ENCODE data around the gene MLLT10.

Gene MLLT10

DNA sequence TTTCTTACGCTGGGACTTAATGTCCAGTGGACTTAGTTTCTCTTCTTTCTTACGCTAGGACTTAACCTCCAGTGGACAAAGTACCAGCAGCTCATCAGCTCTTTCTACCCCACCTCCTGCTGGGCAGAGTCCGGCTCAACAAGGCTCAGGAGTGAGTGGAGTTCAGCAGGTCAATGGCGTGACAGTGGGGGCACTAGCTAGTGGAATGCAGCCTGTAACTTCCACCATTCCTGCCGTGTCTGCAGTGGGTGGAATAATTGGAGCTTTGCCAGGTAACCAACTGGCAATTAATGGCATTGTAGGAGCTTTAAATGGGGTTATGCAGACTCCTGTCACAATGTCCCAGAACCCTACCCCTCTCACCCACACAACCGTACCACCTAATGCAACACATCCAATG lies 199.7 kb downstream of the MLLT10 start:
- TF ChIP-seq CTCF (IDR thresholded peaks at IDR 0.05; ENCODE audit: low read depth, low read length, missing control alignments), result no peak
- no peak overlapping the region for H3K4me3 ChIP-seq (ENCODE audit: low read depth, low read length)
- no peak for DNase-seq (ENCODE audit: low read depth)

DNA sequence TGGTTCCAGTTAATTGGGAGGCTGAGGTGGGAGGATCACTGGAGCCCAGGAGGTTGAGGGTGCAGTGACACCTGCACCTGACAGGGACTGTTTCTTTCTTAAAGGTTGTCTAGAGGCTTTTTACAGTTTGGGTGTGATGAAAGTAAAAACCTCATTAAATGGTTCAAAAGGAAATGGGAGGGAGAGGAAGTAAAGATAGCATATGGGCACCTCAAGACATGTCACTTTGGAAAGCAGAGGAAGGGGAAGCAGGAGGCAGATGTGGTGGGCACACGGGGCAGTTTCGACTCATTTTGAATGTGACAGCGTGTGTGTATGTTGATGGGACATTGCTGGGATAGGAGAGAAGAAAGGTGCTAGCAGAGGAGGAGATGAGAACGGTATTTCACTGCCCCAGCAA lies 203.1 kb downstream of the MLLT10 start:
- TF ChIP-seq CTCF (IDR thresholded peaks at IDR 0.05; ENCODE audit: low read depth, low read length, missing control alignments), result no peak
- DNase-seq (ENCODE audit: low read depth), result no peak
- H3K4me3 ChIP-seq (ENCODE audit: low read depth, low read length), result no peak overlapping the region

- H3K4me3 ChIP-seq (ENCODE audit: low read depth, low read length), result no peak overlapping the region
- TF ChIP-seq CTCF (IDR thresholded peaks at IDR 0.05; ENCODE audit: low read depth, low read length, missing control alignments), result no peak
- DNase-seq (ENCODE audit: low read depth), result no peak
Observed at GRCh38 chr10:21740989-21741388, 207.0 kb downstream of the MLLT10 start.

DNA sequence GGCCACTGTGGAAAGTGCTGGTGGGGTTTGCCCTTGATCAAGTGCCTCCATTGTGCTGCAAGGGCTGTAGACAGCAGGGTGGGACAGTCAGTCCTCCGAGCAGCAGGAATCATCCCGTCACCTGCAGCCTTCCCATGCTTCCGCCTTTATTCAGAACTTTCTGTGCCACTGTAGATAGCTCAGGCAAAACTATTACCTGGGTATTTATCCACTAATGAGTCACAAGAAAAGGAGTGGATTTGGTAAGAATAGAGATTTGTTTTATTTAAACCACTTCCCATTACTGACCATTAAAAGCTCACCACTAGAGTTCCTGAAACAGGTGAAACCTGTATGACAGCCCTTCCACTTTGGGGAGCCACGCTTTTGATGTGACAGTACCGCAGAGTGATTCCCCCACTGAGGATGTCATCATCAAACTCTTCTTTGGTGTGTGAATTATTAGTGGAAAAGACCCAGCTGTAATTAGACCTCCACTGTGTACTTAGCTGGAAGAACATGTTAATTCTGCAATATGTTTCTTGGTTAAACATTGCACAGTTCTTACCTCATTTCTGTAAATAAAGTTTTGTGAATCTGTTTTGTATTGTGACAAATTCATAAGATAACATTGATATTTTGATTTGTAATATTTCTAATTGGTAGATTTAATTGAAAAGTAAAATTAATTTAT lies 208.8 kb downstream of the MLLT10 start:
- no peak for TF ChIP-seq CTCF (IDR thresholded peaks at IDR 0.05; ENCODE audit: low read depth, low read length, missing control alignments)
- H3K4me3 ChIP-seq (ENCODE audit: low read depth, low read length), result no peak overlapping the region
- no peak for DNase-seq (ENCODE audit: low read depth)

- no peak for DNase-seq (ENCODE audit: low read depth)
- H3K4me3 ChIP-seq (ENCODE audit: low read depth, low read length), result no peak overlapping the region
- no peak for TF ChIP-seq CTCF (IDR thresholded peaks at IDR 0.05; ENCODE audit: low read depth, low read length, missing control alignments)
Observed at GRCh38 chr10:21744223-21744622, 210.2 kb downstream of the MLLT10 start.

GRCh38 chr10:21746118-21746517 lies 212.1 kb downstream of the MLLT10 start:
- no peak for TF ChIP-seq CTCF (IDR thresholded peaks at IDR 0.05; ENCODE audit: low read depth, low read length, missing control alignments)
- no peak overlapping the region for H3K4me3 ChIP-seq (ENCODE audit: low read depth, low read length)

GRCh38 chr10:21747809-21748208 lies 213.8 kb downstream of the MLLT10 start:
- no peak overlapping the region for H3K4me3 ChIP-seq (ENCODE audit: low read depth, low read length)
- TF ChIP-seq CTCF (IDR thresholded peaks at IDR 0.05; ENCODE audit: low read depth, low read length, missing control alignments), result no peak
- DNase-seq (ENCODE audit: low read depth), result no peak

More at GRCh38 chr10:21746118-21746517, 212.1 kb downstream of the MLLT10 start:
- DNase-seq (ENCODE audit: low read depth), result no peak
